ENCODE data around the gene SCTR.

SCTR gene

DNA sequence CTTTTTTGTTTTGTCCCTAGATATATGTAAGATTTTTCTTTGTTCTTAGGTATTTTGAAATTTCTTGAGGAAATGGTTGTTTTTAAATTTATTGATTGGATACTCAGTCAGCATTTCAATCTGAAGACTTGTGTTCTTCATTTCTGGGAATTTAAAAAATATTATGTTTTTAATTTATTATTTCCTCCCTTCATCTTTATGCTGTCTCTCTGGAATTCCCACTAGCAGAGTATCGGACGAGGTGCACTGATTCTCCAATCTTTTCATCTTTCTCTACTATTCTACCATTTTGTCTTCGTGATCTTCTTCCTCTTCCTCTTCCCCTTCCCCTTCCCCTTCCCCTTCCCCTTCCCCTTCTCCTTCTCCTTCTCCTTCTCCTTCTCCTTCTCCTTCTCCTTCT lies 12.3 kb downstream of the SCTR start:
- TF ChIP-seq, protein P1, sequence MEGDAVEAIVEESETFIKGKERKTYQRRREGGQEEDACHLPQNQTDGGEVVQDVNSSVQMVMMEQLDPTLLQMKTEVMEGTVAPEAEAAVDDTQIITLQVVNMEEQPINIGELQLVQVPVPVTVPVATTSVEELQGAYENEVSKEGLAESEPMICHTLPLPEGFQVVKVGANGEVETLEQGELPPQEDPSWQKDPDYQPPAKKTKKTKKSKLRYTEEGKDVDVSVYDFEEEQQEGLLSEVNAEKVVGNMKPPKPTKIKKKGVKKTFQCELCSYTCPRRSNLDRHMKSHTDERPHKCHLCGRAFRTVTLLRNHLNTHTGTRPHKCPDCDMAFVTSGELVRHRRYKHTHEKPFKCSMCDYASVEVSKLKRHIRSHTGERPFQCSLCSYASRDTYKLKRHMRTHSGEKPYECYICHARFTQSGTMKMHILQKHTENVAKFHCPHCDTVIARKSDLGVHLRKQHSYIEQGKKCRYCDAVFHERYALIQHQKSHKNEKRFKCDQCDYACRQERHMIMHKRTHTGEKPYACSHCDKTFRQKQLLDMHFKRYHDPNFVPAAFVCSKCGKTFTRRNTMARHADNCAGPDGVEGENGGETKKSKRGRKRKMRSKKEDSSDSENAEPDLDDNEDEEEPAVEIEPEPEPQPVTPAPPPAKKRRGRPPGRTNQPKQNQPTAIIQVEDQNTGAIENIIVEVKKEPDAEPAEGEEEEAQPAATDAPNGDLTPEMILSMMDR (IDR thresholded peaks at IDR 0.05; ENCODE audit: low read depth, low read length, missing control alignments) = no peak
- DNase-seq (ENCODE audit: low read depth) = no peak
- H3K4me3 ChIP-seq (ENCODE audit: low read depth, low read length) = no peak overlapping the region

DNA sequence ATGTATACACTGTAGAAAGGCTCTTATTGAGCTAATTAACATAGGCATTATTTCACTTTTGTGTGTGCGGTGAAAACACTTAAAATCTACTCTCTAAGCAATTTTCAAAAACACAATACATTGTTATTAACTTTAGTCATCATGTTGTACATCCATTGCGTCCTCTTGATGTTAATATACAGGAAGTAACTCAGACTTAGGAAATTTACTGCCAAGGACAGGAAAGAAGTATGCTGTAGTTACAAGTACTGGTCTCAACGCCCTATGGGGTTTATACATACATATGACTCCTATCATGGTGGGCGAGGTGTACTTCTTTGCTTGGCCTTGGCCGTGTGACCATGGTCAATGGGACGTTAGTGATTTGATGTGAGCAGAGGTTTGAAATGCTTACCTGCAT lies 15.5 kb downstream of the SCTR start:
- TF ChIP-seq, protein P1 (IDR thresholded peaks at IDR 0.05; ENCODE audit: low read depth, low read length, missing control alignments) = no peak
- DNase-seq (ENCODE audit: low read depth) = no peak
- H3K4me3 ChIP-seq (ENCODE audit: low read depth, low read length) = no peak overlapping the region

DNA sequence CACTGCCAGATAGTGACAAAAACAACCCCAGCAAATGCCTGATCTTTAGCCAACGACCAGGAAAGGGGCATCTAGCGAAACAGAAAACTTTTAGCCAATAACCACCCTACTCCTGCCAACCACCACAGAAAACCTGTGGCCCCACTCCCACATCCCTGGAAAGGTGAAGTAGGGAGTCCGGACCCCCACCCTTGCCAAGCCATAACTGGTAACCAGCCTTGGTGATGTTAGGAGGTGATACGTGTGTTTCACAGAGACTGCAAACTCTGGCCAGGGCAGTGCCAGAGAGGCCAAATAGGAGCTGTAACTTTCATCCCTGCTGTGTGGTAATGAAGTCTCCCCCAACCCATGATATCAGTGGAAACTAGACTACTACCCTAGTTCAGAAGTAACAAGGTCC lies 27.6 kb downstream of the SCTR start:
- H3K4me3 ChIP-seq (ENCODE audit: low read depth, low read length) = no peak overlapping the region
- no peak for DNase-seq (ENCODE audit: low read depth)
- TF ChIP-seq, protein P1 (IDR thresholded peaks at IDR 0.05; ENCODE audit: low read depth, low read length, missing control alignments) = no peak

DNA sequence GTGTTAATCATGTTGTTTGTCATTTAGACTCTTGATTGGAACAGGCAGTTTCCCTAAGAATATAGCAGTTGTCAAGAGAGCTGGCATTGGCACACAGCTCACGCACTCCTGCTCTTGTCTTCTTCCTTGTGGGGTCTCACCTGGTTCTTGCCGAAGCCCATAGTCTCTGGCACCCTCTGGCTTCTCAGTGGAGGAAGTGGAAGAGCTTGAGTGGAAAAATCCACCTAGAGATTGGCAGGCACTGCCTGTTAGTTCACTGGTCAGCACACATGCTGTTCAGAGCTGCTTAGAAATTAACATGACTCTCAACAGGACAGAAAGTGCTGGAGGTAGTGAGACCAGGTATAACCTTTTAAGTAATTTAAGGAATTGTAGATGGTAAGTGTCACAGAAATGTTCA lies 28.3 kb downstream of the SCTR start:
- no peak for DNase-seq (ENCODE audit: low read depth)
- H3K4me3 ChIP-seq (ENCODE audit: low read depth, low read length) = no peak overlapping the region
- TF ChIP-seq, protein P1 (IDR thresholded peaks at IDR 0.05; ENCODE audit: low read depth, low read length, missing control alignments) = no peak

DNA sequence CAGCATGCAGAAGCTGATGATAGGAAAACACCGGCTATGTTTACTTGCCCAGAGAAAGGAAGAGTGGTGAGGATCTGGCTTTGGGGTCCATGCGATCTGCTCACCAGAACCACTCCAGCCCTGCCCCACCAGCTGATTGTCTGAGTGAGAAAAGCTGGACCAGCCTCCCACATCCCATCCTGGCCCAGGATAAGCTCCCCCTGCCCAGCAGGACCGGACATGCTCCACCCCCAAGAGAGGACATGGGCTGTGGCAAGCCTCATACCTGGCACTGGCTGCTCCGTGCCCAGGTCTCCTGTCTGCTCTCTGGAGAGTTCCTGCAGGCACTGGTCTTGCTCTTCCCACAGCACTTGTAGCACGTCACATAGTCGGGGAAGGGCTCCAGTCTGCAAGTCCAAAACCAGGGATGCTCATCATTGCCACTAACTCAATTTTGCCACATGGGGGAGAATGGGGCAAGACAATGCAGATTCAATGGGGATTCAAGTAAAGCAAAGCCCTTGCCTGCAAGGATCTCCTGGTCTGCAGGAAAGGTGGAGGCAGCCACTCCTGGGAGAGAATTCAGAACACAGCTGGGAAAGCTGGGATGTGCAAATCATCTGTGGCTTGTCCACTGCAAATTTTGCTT lies 30.0 kb downstream of the SCTR start:
- TF ChIP-seq, protein P1 (IDR thresholded peaks at IDR 0.05; ENCODE audit: low read depth, low read length, missing control alignments) = no peak

DNA sequence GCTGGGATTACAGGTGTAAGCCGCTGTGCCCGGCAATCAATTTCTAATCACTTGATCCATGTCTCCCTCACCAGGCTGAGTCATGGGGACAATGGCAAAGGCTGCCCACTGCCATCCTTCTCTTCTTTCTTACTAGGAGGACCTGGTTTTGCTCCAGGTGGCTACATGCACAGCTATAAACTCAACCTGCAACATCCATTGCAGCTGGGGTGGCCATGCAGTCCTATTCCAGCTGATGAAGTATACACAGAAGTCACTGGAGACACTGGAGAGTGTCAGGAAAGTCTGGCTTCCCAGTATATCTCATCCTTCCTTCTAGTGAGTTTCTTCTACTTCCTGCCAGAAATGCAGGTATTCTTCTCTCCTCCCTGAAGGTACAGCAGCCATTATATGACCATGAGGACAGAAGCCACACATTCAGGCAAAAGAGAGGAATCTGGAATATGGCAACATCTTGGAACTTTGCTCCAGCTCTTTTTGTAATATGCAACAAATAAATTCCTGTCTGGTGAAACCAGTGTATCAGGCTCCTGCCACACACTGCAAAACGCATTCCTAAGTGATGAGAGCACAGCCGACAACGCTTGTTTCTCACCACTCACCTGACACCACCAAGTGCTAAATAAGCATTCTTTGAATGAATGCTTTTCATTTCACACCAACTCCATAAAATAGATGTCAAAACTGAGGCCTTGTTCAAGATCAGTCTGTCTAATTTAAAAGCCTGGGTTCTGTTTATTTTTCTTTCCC lies 32.3 kb downstream of the SCTR start:
- DNase-seq (ENCODE audit: low read depth) = no peak
- TF ChIP-seq, protein P1 (IDR thresholded peaks at IDR 0.05; ENCODE audit: low read depth, low read length, missing control alignments) = no peak
- no peak overlapping the region for H3K4me3 ChIP-seq (ENCODE audit: low read depth, low read length)

More for the DNA sequence above, 30.0 kb downstream of the SCTR start:
- H3K4me3 ChIP-seq (ENCODE audit: low read depth, low read length) = no peak overlapping the region
- DNase-seq (ENCODE audit: low read depth) = no peak

All from GM12864 (cell line).